Urothelium cell line (cell line): ENCODE results near the gene COL23A1.
A peak's percentile ranks its signal among the peaks of the same experiment; 100 is the strongest.

Source experiments
- DNase-seq: peaks from one replicate; pipeline ENCODE4 v3.0.0; 2011; ENCODE audit warnings: low spot score, mixed read lengths
- FAIRE-seq: peaks from 2 replicates; lab custom pipeline; 2011; peaks lifted over from hg19 to GRCh38; lab: Jason Lieb, UNC

COL23A1 gene

GRCh38 chr5:178221282-178221681 lies 368.9 kb downstream of the COL23A1 start:
- FAIRE-seq (no peak), DNase-seq (no peak)

GRCh38 chr5:178218827-178219226 lies 371.4 kb downstream of the COL23A1 start:
- no peak for FAIRE-seq
- no peak for DNase-seq

GRCh38 chr5:178218237-178218776 lies 371.9 kb downstream of the COL23A1 start:
- DNase-seq (no peak), FAIRE-seq (no peak)

GRCh38 chr5:178216779-178217178 lies 373.4 kb downstream of the COL23A1 start:
- DNase-seq (no peak), FAIRE-seq (no peak)

GRCh38 chr5:178216088-178216534 lies 374.1 kb downstream of the COL23A1 start:
- FAIRE-seq (no peak), DNase-seq (no peak)

GRCh38 chr5:178215280-178216002 lies 374.8 kb downstream of the COL23A1 start:
- DNase-seq (no peak), FAIRE-seq (no peak)

GRCh38 chr5:178214160-178214803 lies 375.9 kb downstream of the COL23A1 start:
- FAIRE-seq (no peak), DNase-seq (no peak)

- FAIRE-seq (no peak), DNase-seq (no peak)
Measured at GRCh38 chr5:178213748-178214151, 376.4 kb downstream of the COL23A1 start.

- no peak for DNase-seq
- no peak for FAIRE-seq
Measured at GRCh38 chr5:178213003-178213461, 377.2 kb downstream of the COL23A1 start.

GRCh38 chr5:178212241-178213002 lies 377.8 kb downstream of the COL23A1 start:
- DNase-seq (no peak), FAIRE-seq (no peak)

- FAIRE-seq = no peak
- no peak for DNase-seq
Measured at GRCh38 chr5:178211095-178212048, 378.8 kb downstream of the COL23A1 start.

GRCh38 chr5:178210686-178211085 lies 379.5 kb downstream of the COL23A1 start:
- no peak for FAIRE-seq
- DNase-seq = no peak

GRCh38 chr5:178210073-178210535 lies 380.1 kb downstream of the COL23A1 start:
- FAIRE-seq = no peak

GRCh38 chr5:178209334-178210072 lies 380.7 kb downstream of the COL23A1 start:
- DNase-seq (no peak), FAIRE-seq (no peak)

More at GRCh38 chr5:178210073-178210535, 380.1 kb downstream of the COL23A1 start:
- DNase-seq = no peak

GRCh38 chr5:178208540-178209227 lies 381.5 kb downstream of the COL23A1 start:
- DNase-seq = no peak
- no peak for FAIRE-seq

- FAIRE-seq = no peak
Measured at GRCh38 chr5:178207917-178208280, 382.3 kb downstream of the COL23A1 start.

GRCh38 chr5:178207183-178207916 lies 382.8 kb downstream of the COL23A1 start:
- DNase-seq = peak; percentile 27
- FAIRE-seq = no peak

More at GRCh38 chr5:178207917-178208280, 382.3 kb downstream of the COL23A1 start:
- DNase-seq = no peak
